Activated CD4-positive, CD25-positive, alpha-beta regulatory T cell treated with anti-CD3 and anti-CD28 coated beads, Interleukin-2, amount 50 U/mL, for 72 hours (primary cell): Measurements from ENCODE around the gene ABHD17C.
"Not testable (repeated sequence)": the region's sequence is repeated elsewhere in the genome, so short reads cannot be mapped to it uniquely, and the experiment has no call there.

Experiments used
- DNase-seq: peaks from one replicate; pipeline ENCODE4 v3.0.0; 2021

Gene ABHD17C

GRCh38 chr15:80695099-80695910 is at the start of gene ABHD17C:
TSS of gene ABHD17C (plus strand) at chr15:80695310. CDS start at chr15:80695430, 120 bp downstream.
- DNase-seq = peak; percentile 61

DNA sequence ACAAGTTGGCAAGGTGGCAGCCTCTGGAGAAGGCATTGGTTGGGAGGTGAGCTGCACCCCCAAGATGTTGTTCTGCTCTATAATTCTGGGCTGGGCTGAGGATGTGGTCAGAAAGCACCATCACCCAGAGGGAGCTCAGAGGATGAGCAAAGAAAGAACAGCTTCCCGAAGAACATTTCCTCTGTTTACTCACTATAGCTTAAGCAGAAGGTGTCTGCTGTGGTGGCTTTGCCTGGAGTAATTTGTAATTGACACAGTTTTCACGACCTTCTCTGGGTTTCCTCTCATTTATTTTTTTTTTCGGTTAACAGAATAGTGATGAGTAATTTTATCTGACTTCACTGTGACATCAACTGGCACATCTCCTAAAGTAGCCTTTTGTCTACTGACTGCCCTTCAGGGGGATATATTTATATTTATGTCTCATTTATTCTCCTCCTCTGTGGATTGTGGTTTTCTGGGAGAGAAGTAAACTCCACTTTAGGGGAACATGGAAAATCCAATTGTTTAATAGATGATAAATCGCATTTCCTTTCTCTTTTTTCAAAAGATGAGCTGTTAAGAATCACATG is 49.5 kb upstream of the ABHD17C start:
- no peak for DNase-seq

DNA sequence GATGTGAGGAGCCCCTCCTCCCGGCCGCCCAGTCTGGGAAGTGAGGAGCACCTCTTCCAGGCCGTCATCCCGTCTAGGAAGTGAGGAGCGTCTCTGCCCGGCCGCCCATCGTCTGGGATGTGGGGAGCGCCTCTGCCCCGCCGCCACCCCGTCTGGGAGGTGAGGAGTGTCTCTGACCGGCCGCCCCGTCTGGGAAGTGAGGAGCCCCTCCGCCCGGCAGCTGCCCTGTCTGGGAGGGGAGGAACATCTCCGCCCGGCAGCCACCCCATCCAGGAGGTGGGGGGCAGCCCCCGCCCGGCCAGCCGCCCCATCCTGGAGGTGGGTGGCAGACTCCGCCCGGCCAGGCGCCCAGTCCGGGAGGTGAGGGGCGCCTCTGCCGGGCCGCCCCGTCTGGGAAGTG is 47.7 kb upstream of the ABHD17C start:
- DNase-seq = not testable (repeated sequence)

GRCh38 chr15:80654299-80654698 is 40.8 kb upstream of the ABHD17C start:
- DNase-seq = no peak

DNA sequence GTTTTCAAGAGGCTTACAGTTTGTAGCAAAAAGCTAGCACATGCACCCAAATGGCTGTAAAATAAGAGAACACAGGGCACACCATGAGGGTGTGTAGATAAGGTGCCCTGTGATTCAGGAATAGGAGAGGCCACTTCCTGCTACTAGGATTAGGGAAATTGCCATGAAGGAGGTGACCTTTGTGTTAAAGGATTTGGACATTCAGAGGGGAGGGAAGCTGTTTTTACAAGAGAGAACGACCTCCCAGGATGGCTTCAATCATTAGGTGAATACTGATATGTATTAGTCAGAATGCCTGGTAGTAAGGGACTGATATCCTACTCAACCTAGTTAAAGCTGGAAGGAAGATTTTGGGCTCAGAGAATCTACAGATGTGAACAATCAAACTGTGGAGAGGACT is 35.7 kb upstream of the ABHD17C start:
- no peak for DNase-seq

- DNase-seq = no peak
Observed at GRCh38 chr15:80660119-80660518, 35.0 kb upstream of the ABHD17C start.

GRCh38 chr15:80662129-80662528 is 33.0 kb upstream of the ABHD17C start:
- no peak for DNase-seq

DNA sequence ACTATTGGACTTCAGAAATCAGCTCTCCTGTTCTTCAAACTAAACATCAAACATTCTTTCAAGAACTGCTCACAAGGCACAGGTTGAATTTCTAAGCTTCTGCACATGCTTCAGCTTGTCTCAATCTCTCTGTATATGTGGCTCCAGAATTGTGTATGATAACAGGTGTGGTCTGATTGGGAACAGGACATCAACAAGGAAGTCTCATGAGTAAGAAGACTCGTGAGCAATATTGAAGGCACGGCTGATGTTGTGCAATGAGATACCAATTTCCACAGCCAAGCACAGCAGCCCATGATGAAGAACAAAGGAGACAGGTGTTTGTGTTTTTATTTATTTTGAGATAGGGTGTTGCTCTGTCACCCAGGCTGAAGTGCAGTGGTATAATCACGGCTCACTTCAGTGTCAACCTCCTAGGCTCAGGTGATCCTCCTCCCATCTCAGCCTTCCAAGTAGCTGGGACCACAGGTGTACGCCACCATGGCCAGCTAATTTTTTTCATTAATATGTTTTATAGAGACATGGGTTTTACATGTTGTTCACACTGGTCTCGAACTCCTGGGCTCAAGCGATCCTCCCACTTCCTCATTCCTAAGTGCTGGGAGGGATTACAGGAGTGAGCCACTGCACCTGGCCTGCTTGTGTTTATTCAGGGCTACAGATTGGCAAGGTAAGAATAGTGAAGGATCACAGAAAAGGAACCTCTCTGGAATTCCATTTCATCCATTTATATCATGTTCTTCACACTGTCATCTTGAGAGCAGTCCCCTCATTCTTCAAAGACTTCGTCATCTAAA is 32.2 kb upstream of the ABHD17C start:
- no peak for DNase-seq

GRCh38 chr15:80665151-80665550 is 30.0 kb upstream of the ABHD17C start:
- no peak for DNase-seq

DNA sequence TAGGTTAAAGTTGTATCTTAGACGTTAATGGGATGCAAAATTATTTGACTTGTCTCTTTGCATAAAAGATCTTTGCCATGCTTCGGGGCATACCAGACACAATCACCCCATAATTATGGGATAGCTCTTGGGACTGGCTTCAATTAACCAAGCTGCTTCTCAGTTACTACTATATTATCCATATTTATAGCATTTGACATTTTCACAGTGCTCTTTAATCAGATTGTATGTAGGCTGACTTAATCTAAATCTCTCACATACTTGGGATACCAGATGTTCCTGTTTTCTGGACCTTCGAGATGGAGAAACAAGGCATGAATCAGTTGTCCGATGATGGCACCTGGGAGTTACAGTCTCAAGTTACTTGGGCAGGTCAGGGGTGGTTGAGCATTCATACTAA is 27.2 kb upstream of the ABHD17C start:
- DNase-seq = no peak

GRCh38 chr15:80668546-80669236 is 26.4 kb upstream of the ABHD17C start:
- DNase-seq = no peak

- no peak for DNase-seq
Observed at GRCh38 chr15:80669663-80670273, 25.3 kb upstream of the ABHD17C start.

DNA sequence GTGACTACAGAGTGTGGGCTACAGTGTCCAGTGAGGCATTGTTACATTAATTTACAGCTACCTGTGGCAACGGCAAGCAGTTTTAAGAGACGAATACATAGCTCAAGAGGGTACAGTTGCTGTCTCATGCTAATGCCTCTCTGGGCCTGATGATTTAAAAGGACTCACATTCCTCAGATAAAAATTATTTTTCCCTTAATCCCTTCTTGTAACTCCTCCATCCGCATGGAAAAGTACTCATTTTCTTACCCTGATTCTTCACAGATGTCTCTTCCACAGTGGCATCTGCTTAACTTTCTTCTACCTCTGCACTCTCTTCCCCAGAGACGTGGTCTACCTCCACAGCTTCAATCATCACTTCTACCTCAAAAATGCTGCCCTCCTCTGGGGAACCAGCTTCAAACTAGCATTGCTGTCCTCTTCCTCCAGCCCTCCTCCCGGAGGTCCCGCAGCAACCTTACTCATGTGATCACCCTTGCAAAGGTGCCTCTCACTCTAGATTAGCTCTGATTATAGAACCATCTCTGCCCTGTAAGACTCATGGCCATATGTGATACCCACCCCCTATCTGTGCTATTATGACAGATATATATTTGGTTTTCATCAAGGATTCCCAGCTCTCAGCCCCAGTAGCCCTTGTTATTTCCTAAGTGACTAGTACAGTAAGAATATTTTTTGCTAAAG is 21.4 kb upstream of the ABHD17C start:
- DNase-seq = no peak

DNA sequence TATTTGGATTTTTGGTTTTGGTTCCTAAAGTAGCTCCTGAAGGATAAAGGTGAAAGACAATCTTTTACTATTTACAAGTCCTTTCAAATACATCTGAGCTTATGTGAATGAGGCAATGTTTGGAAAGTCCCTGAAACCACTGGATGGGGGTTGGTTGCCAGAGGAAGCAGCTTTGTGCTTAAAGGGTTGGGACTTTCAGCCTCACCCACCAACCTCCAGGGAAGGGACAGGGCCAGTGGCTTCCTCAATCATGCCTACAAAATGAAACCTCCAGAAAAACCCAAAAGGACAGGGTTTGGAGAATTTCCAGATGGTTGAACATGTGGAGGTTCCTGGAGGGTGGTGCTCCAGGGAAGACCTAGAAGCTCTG is 20.9 kb upstream of the ABHD17C start:
- DNase-seq = no peak

DNA sequence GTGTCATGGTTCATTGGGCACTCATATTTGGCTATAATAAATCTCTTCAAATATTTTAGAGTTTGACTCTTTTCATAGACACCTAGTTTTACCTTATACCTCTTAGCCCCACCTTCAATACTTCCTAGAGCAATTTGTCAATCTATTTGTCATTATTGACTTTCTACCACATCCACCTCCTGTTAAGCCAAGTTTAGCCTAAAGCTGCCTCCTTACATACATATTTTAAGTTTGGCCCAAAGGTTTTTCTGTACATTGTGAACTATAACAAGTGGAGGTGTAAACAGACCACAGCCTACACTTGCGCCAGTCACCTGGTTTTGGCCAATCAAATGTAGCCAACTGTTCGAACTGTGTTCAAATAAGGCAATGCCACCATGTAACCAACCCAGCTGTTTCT is 18.1 kb upstream of the ABHD17C start:
- DNase-seq = no peak

GRCh38 chr15:80679167-80679803 is 15.8 kb upstream of the ABHD17C start:
- DNase-seq = no peak

- DNase-seq = no peak
Observed at GRCh38 chr15:80679804-80680175, 15.3 kb upstream of the ABHD17C start.

GRCh38 chr15:80682201-80682600 is 12.9 kb upstream of the ABHD17C start:
- DNase-seq = no peak

DNA sequence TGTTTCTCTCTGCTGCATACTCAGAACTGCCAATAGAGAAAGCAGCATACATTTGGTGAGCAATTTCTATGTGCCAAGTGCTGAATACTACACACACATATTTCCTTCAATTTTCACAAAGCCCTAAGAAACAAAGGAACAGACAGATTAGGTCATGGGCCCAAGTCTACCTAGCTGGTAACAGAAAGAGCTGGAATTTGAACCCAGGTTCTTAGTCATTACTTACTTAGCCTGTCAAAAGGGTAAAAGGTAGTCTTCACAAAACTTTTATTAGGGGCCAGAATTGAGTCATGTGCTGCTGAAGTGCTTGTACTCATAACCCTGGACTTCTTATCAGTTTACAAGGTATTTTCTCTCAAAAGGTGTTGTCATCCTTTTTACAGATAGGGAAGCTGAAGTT is 10.4 kb upstream of the ABHD17C start:
- DNase-seq = no peak

GRCh38 chr15:80685628-80686027 is 9.5 kb upstream of the ABHD17C start:
- no peak for DNase-seq

DNA sequence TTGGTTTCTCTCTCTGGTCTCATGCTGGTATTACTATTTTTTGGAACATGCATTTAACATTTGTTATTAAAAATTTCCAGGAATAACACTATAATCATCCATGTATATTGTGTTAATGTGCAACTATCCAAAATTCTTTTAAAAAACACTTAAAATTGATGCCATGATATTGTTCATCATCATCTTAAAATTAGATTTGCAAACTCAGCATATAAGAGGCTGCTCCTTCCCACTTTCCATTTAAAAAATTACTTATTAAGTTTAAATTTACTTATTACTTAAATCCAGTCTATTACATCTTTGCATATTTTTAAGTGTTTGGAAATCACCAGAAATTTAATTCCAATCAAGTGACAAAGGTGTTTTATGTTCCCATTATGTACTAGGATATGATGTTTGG is 5.8 kb upstream of the ABHD17C start:
- DNase-seq = no peak

- no peak for DNase-seq
Observed at GRCh38 chr15:80689716-80690115, 5.4 kb upstream of the ABHD17C start.
